Measurements from ENCODE around the gene NPTXR. TPM values are rescaled to one million over a fixed set of nuclear protein-coding genes. Genes with fewer than 3 reads are reported as not detected.

NPTXR gene
- 5.4 and 6.7 TPM in 2 replicates for total RNA-seq

DNA sequence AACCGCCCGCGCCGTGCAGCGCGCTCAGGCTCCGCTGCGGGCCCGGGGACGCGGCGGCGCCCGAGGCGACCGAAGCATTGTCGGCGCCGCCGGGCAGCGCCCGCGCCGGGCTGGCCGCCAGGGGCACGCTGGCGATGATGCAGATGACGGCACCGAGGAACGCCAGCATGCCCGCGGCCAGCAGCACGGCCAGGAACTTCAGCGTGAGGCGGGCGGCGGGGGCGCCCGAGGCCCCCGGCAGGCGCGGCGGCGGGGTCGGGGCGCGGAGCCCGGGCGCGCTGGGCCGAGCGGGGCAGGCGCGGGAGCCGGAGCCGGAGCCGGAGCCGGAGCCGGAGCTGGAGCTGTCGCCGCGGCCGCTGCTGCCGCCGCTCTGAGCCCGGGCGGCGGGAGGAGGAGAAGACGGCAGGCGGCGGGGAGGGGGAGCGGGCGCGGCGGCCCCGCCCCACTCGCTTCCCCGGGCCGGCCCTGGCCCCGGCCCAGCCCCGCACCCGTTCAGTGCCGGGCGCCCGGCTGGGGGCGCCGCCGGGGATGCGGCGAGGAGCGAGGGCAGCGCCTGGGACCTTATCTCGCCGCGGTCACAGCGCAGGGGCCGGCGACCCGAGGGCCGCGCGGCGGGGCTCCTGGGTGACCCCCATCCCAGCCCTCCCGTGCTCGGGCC is at the start of gene NPTXR:
TSS of gene NPTXR (minus strand) at position 372 of the 658 bp plus-strand sequence.

GRCh38 chr22:38872172-38872830 is 28.5 kb upstream of the NPTXR start, which contains the start of gene CBX6:
TSS of gene CBX6 (minus strand) at chr22:38872216. CDS start at chr22:38872190, 26 bp downstream.

GRCh38 chr22:38793721-38794466 is 49.9 kb downstream of the NPTXR start, which contains the start of gene DNAL4:
TSS of gene DNAL4 (minus strand) at chr22:38794143. CDS start at chr22:38782731, 11,412 bp downstream.

Other genes starting within 250 kb of the NPTXR start
- 0.15 and 0.37 TPM in 2 replicates for gene FAM227A, start 187.6 kb downstream of the NPTXR start, total RNA-seq
- 24.0 and 33.6 TPM in 2 replicates for gene CBY1, start 187.4 kb downstream of the NPTXR start, total RNA-seq
- gene TOMM22, start 162.1 kb downstream of the NPTXR start, total RNA-seq: 30.9 and 39.4 TPM in 2 replicates
- 43.0 and 64.1 TPM in 2 replicates for gene JOSD1, start 143.1 kb downstream of the NPTXR start, total RNA-seq
- 18.9 and 25.2 TPM in 2 replicates for gene GTPBP1, start 138.1 kb downstream of the NPTXR start, total RNA-seq
- 86.7 and 101 TPM in 2 replicates for gene SUN2, start 88.0 kb downstream of the NPTXR start, total RNA-seq
- gene DNAL4, start 49.9 kb downstream of the NPTXR start, total RNA-seq: 13.7 and 16.8 TPM in 2 replicates
- gene CBX6, start 28.2 kb upstream of the NPTXR start, total RNA-seq: 71.0 and 75.3 TPM in 2 replicates
- not detected in 2 replicates for gene APOBEC3A, start 113.6 kb upstream of the NPTXR start, total RNA-seq
- 1.5 and 1.9 TPM in 2 replicates for gene APOBEC3B, start 138.3 kb upstream of the NPTXR start, total RNA-seq
- gene APOBEC3C, start 170.2 kb upstream of the NPTXR start, total RNA-seq: 24.1 and 24.5 TPM in 2 replicates
- 0.69 and 1.0 TPM in 2 replicates for gene APOBEC3D, start 177.1 kb upstream of the NPTXR start, total RNA-seq
- 6.0 and 13.7 TPM in 2 replicates for gene APOBEC3F, start 196.8 kb upstream of the NPTXR start, total RNA-seq
- gene APOBEC3G, start 233.2 kb upstream of the NPTXR start, total RNA-seq: 8.8 and 9.9 TPM in 2 replicates